ENCODE measurements around the gene CDH5. TPM values are rescaled to one million over a fixed set of nuclear protein-coding genes. Genes with fewer than 3 reads are reported as not detected.

Gene CDH5
- total RNA-seq, 1 experiment from 2014 or later, result 0.26 TPM

- no TSS peak for BruUV-seq (replicated peaks)
- no peaks in the 10 kb centered on the region for H3K9me3 ChIP-seq (ENCODE audit: low read depth, low read length, poor library complexity, severe bottlenecking)
- ChIA-PET CTCF (interaction anchor here (1.1 kb wide), 1 partner anchor 17 kb away, joined by 4 read pairs; no protein-coding TSS in a partner anchor), POLR2A (ENCODE audit: low non-redundant PET) (no interaction called here)
- peaks cover 10% of the 10 kb centered on the region for H3K4me1 ChIP-seq (ENCODE audit: insufficient read depth, low read length, poor library complexity, severe bottlenecking)
- H3K27me3 ChIP-seq (replicated peaks; ENCODE audit: insufficient read depth, low read depth, low read length, poor library complexity), result no peaks in the 10 kb centered on the region
- H3K36me3 ChIP-seq (ENCODE audit: insufficient read depth, low read length, poor library complexity, severe bottlenecking), result no peaks in the 10 kb centered on the region
- TF ChIP-seq EZH2 (IDR thresholded peaks at IDR 0.05; ENCODE audit: borderline replicate concordance, low read depth, low read length, poor library complexity, severe bottlenecking) (no peak), CTCF (conservative IDR thresholded peaks at IDR 0.05; ENCODE audit: low read depth, low read length) (no peak)
- no peak for DNase-seq (ENCODE audit: low spot score)
- intact Hi-C loops (cut with micrococcal nuclease; ENCODE audit: unreplicated experiment), result no loop called here
- H3K27ac ChIP-seq (ENCODE audit: low read depth, low read length, poor library complexity, severe bottlenecking), result no peak overlapping the region
- H3K4me3 ChIP-seq (ENCODE audit: low read depth, low read length, poor library complexity, severe bottlenecking), result no peak overlapping the region
These were observed 5.7 kb upstream of the CDH5 start for GRCh38 chr16:66360624-66361324.

- Histone ChIP-seq H3K9me3 (ENCODE audit: low read depth, low read length, poor library complexity, severe bottlenecking) (no peaks in the 10 kb centered on the region), H3K27me3 (replicated peaks; ENCODE audit: insufficient read depth, low read depth, low read length, poor library complexity) (no peaks in the 10 kb centered on the region), H3K36me3 (ENCODE audit: insufficient read depth, low read length, poor library complexity, severe bottlenecking) (no peaks in the 10 kb centered on the region), H3K4me3 (ENCODE audit: low read depth, low read length, poor library complexity, severe bottlenecking) (no peak overlapping the region), H3K4me1 (ENCODE audit: insufficient read depth, low read length, poor library complexity, severe bottlenecking) (peaks cover 10% of the 10 kb centered on the region), H3K27ac (ENCODE audit: low read depth, low read length, poor library complexity, severe bottlenecking) (no peak overlapping the region)
- no peak for TF ChIP-seq CTCF (conservative IDR thresholded peaks at IDR 0.05; ENCODE audit: low read depth, low read length)
- TF ChIP-seq EZH2 (IDR thresholded peaks at IDR 0.05; ENCODE audit: borderline replicate concordance, low read depth, low read length, poor library complexity, severe bottlenecking), result no peak
- ChIA-PET CTCF (interaction anchor here (1.1 kb wide), 1 partner anchor 17 kb away, joined by 4 read pairs; no protein-coding TSS in a partner anchor), POLR2A (ENCODE audit: low non-redundant PET) (no interaction called here)
- intact Hi-C loops (cut with micrococcal nuclease; ENCODE audit: unreplicated experiment), result no loop called here
- no peak for DNase-seq (ENCODE audit: low spot score)
- BruUV-seq (replicated peaks), result no TSS peak
These were observed 4.8 kb upstream of the CDH5 start for GRCh38 chr16:66361604-66362135.

GRCh38 chr16:66363211-66363777 lies 3.2 kb upstream of the CDH5 start:
- Histone ChIP-seq H3K9me3 (ENCODE audit: low read depth, low read length, poor library complexity, severe bottlenecking) (no peaks in the 10 kb centered on the region), H3K36me3 (ENCODE audit: insufficient read depth, low read length, poor library complexity, severe bottlenecking) (no peaks in the 10 kb centered on the region), H3K4me1 (ENCODE audit: insufficient read depth, low read length, poor library complexity, severe bottlenecking) (peaks cover 10% of the 10 kb centered on the region), H3K27ac (ENCODE audit: low read depth, low read length, poor library complexity, severe bottlenecking) (no peak overlapping the region), H3K4me3 (ENCODE audit: low read depth, low read length, poor library complexity, severe bottlenecking) (no peak overlapping the region), H3K27me3 (replicated peaks; ENCODE audit: insufficient read depth, low read depth, low read length, poor library complexity) (no peaks in the 10 kb centered on the region)
- CTCF ChIA-PET, result interaction anchor here (0.5 kb wide), 1 partner anchor 8 kb away, joined by 5 read pairs; no protein-coding TSS in a partner anchor
- POLR2A ChIA-PET (ENCODE audit: low non-redundant PET), result no interaction called here
- peak; percentile 63 for DNase-seq (ENCODE audit: low spot score)
- no TSS peak for BruUV-seq (replicated peaks)
- intact Hi-C loops (cut with micrococcal nuclease; ENCODE audit: unreplicated experiment), result no loop called here
- TF ChIP-seq EZH2 (IDR thresholded peaks at IDR 0.05; ENCODE audit: borderline replicate concordance, low read depth, low read length, poor library complexity, severe bottlenecking), result no peak
- TF ChIP-seq CTCF (conservative IDR thresholded peaks at IDR 0.05; ENCODE audit: low read depth, low read length), result no peak

Data from A673 (cell line).